Measurements from ENCODE around the gene B3GAT1.

Gene B3GAT1

DNA sequence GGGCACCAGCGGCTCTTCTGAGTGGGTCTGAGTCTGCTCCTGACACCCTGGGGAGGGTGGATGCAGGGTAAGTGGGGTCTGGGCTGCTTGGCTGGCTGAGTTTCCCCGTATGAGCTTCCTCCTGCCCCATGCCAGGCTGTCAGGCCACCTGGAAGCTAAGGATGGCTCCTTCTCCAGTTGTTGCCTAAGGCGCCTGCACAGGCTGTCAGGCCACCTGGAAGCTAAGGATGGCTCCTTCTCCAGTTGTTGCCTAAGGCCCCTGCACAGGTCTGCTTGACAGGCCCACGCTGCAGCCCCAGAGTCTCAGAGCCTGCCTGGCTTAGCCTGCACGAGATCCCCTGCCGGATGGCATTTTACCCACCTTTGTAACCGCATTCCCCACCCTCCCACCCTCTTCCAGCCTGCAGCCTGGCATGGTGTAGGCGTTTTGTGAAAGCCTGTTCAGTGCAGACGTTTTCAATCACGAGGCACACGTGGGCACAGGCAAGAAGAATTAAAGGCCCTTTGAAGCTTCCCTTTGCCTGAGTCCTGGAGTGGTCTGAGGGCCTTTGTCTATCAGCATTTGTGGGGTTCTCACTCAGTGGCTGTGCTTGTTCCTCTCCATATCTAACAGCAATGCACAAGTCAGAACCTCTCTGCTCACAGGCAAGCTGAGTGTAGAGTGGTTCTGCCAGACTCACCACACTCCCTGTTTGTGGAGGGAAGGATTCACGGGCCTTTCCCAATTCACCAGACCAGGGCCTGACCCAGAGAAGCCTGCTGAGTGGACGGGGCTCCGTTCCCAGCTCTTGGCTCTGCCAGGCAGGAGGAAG, 40.2 kb upstream of the B3GAT1 start:
- TF ChIP-seq GABPA (IDR thresholded peaks at IDR 0.05; ENCODE audit: low read depth) = no peak
- TF ChIP-seq POLR2AphosphoS5 (IDR thresholded peaks at IDR 0.05; ENCODE audit: low read depth) = no peak
- TF ChIP-seq CTCF (IDR thresholded peaks at IDR 0.05; ENCODE audit: insufficient read depth, low read length) = no peak
- no peak for TF ChIP-seq SPI1 (IDR thresholded peaks at IDR 0.05; ENCODE audit: borderline replicate concordance, low read depth)
- no peak for TF ChIP-seq REST (IDR thresholded peaks at IDR 0.05; ENCODE audit: insufficient replicate concordance, low read depth)
- Histone ChIP-seq H3K27ac (replicated peaks) (no peak overlapping the region), H3K4me3 (replicated peaks; ENCODE audit: insufficient read depth, low read length) (no peak overlapping the region), H3K27me3 (ENCODE audit: insufficient read depth, poor library complexity, severe bottlenecking) (no peaks in the 10 kb centered on the region)
- no peak for DNase-seq (ENCODE audit: low read depth in 1 of 2, low spot score in 1 of 2)

- TF ChIP-seq REST (IDR thresholded peaks at IDR 0.05; ENCODE audit: insufficient replicate concordance, low read depth) (no peak), GABPA (IDR thresholded peaks at IDR 0.05; ENCODE audit: low read depth) (no peak), CTCF (IDR thresholded peaks at IDR 0.05; ENCODE audit: insufficient read depth, low read length) (no peak), POLR2AphosphoS5 (IDR thresholded peaks at IDR 0.05; ENCODE audit: low read depth) (no peak), SPI1 (IDR thresholded peaks at IDR 0.05; ENCODE audit: borderline replicate concordance, low read depth) (no peak)
- DNase-seq (ENCODE audit: low read depth in 1 of 2, low spot score in 1 of 2) = no peak
- Histone ChIP-seq H3K27ac (replicated peaks) (no peak overlapping the region), H3K4me3 (replicated peaks; ENCODE audit: insufficient read depth, low read length) (no peak overlapping the region), H3K27me3 (ENCODE audit: insufficient read depth, poor library complexity, severe bottlenecking) (no peaks in the 10 kb centered on the region)
These were observed 38.1 kb upstream of the B3GAT1 start for GRCh38 chr11:134450186-134450585.

GRCh38 chr11:134449713-134450112, 37.7 kb upstream of the B3GAT1 start:
- no peak overlapping the region for H3K4me3 ChIP-seq (replicated peaks; ENCODE audit: insufficient read depth, low read length)
- no peak for TF ChIP-seq CTCF (IDR thresholded peaks at IDR 0.05; ENCODE audit: insufficient read depth, low read length)
- TF ChIP-seq POLR2AphosphoS5 (IDR thresholded peaks at IDR 0.05; ENCODE audit: low read depth) = no peak
- no peak for TF ChIP-seq GABPA (IDR thresholded peaks at IDR 0.05; ENCODE audit: low read depth)
- no peak for TF ChIP-seq SPI1 (IDR thresholded peaks at IDR 0.05; ENCODE audit: borderline replicate concordance, low read depth)
- no peak for TF ChIP-seq REST (IDR thresholded peaks at IDR 0.05; ENCODE audit: insufficient replicate concordance, low read depth)
- no peaks in the 10 kb centered on the region for H3K27me3 ChIP-seq (ENCODE audit: insufficient read depth, poor library complexity, severe bottlenecking)
- no peak for DNase-seq (ENCODE audit: low read depth in 1 of 2, low spot score in 1 of 2)
- H3K27ac ChIP-seq (replicated peaks) = no peak overlapping the region

All from HL-60 (cell line).